Measurements from ENCODE around the gene NFATC2IP.

Gene NFATC2IP

GRCh38 chr16:28950648-28951409 lies at the start of gene NFATC2IP:
Gene NFATC2IP (plus strand): TSS chr16:28950937. CDS start chr16:28951012, 75 bp downstream.
- intact Hi-C loops (cut with DNase I): loop anchor here (2.0 to 5.0 kb wide), 3 partner anchors 26 to 399 kb away; partner anchors contain the start of genes RABEP2, SGF29 and SH2B1
- DNase-seq: peak; percentile 99 to 100 (median 100)

GRCh38 chr16:28901862-28902261 lies 48.9 kb upstream of the NFATC2IP start:
- intact Hi-C loops (cut with DNase I): no loop called here
- DNase-seq: no peak

DNA sequence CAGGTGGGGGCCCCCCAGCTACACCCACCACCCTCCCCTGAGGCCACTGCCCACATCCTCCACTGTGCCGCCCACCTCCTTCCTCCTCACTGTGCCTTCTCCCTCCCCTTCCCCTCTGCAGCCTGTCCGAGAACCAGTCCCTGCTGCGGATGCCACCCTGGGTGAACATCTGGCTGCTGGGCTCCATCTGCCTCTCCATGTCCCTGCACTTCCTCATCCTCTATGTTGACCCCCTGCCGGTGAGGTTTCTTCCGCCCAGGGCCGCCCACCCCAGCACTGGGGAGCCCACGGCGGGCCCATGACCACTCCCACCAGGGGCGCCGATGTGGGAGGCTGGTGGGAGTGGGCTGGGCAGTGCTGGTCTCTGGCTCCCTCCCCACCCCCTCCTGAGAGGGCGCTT lies 47.8 kb upstream of the NFATC2IP start:
- no peak for DNase-seq
- intact Hi-C loops (cut with DNase I): no loop called here

DNA sequence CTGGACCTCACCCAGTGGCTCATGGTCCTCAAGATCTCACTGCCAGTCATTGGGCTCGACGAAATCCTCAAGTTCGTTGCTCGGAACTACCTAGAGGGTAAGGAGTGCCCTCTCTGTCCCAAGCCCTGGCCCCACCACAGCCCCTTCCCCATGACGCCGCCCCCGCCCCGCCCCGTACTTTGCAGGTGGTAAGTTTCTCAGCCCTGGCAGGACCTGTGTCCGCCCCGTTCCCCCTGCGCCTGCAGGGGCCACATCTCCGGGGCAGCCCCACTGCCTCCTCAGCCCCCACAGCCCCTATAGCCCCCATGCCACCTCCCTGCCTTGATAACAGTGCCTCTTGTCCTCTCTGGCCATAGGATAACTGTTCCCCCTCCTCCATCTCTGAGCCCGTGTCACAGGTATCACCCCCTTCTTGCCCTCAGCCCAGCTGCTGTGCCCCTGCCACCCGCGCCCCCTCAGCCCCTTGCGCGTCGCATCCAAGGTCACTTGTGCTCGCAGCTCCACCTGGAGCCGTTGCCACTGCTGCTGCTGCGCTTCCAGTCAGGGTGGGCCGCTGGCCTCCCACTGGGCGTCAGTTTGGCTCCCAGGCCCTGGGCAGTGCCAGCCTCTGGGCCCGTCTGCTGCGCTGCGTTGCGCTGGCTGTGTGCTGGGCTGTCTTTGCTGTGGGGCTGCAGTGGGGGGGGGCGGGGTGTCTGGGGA lies 47.2 kb upstream of the NFATC2IP start:
- intact Hi-C loops (cut with DNase I): no loop called here
- DNase-seq: no peak

- intact Hi-C loops (cut with DNase I): no loop called here
- DNase-seq: no peak
Observed at GRCh38 chr16:28904363-28904762, 46.4 kb upstream of the NFATC2IP start.

- intact Hi-C loops (cut with DNase I): no loop called here
- no peak for DNase-seq
Observed at GRCh38 chr16:28904828-28905227, 45.9 kb upstream of the NFATC2IP start.

DNA sequence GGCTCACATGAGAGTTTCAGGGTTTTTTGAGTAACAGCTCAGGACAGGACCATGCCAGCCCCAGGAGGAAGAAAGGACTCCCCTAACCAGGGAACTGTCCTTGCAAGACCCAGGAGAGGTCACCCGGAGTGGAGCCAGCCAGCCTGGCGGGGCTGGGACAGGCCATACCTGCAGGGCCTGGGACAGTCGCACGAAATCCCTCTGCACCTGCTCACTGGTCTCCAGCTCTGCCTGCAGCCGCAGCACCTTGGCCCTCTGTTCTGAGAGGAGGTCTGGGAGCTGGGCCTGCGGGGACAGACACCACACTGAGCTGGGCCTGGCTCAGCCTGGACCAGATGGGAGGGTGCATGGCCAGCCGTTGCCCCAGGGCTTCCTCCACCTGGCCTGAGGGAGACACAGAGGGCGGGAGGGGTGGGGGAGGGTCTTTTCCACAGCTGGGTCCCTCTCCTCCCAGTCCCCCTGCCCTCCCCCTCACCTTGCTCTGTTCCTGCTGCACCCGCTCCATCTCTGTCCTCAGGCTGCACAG lies 45.4 kb upstream of the NFATC2IP start:
- DNase-seq: no peak
- intact Hi-C loops (cut with DNase I): no loop called here

GRCh38 chr16:28905800-28906372 lies 44.9 kb upstream of the NFATC2IP start:
- intact Hi-C loops (cut with DNase I): no loop called here
- no peak for DNase-seq

GRCh38 chr16:28910086-28911031 lies 40.4 kb upstream of the NFATC2IP start:
- DNase-seq: no peak
- intact Hi-C loops (cut with DNase I): no loop called here

GRCh38 chr16:28912558-28912957 lies 38.2 kb upstream of the NFATC2IP start:
- no peak for DNase-seq
- intact Hi-C loops (cut with DNase I): no loop called here

DNA sequence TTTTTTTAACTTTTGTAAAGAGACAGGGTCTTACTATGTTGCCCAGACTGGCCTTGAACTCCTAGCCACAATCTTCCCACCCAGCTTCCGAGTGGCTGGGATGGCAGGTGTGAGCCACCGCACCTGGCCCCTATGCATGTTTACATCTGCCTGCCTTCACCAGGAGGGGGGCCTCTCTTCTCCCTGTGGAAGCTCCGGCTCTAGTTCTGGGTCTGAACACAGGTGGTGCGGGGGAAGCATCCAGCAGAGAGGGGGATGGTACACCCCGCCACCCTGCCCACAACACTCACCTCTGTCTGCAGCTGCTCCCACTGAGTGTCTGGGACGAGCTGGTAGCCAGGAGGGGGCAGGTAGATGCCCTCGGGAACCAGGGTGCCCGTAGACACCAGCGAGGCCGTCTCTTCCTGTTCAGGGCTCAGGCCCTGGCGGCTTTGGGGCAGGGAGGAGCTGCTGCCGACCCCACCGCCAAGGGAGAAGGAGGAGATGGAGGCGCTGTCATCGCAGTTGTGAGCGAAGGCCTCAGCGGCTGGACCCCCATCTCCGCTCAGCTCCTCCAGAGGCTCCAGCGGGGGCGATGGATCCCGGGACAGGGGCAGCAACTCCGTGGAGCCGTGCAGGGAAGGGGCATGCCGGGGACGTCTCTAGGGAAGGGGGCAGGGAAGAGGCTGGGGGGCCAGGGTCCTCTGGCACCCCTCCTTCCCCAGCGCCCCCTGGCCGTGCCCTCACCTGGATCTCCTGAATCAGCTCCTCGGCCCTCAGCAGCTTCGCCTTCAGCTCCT lies 36.6 kb upstream of the NFATC2IP start:
- DNase-seq: no peak
- intact Hi-C loops (cut with DNase I): no loop called here

DNA sequence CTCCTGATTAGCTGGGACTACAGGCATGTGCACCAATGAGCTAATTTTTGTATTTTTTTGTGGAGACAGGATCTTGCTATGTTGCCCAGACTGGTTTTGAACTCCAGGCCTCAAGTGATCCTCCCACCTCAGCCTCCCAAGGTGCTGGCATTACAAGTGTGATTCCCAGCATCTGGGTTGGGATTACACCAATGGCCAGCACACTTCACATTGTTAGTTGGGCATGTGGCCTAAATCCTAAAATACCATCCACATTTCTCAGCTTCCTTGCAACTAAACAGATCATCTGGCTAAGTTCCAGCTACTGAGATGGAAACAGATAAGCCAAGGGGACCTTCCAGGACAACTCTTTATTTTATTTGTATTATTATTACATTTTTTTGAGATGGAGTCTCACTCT lies 35.6 kb upstream of the NFATC2IP start:
- intact Hi-C loops (cut with DNase I): no loop called here

DNA sequence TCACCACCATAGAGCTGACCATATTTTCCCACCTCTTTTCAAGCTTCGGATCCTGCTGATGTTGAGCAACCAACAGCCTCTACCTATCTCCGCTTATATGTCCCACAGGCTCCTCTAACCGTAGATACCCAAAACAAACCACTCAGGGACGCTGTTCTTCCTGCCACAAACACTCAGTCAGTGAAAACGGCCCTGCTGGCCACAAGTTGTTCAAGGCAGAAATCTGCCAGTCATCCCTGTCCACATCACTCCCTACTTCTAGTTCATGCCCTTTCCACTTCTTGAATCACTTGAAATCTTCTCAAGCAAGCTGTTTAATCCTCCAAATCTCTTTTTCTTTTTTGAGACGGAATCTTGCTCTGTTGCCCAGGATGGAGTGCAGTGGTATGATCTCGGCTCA lies 33.6 kb upstream of the NFATC2IP start:
- DNase-seq: no peak
- intact Hi-C loops (cut with DNase I): no loop called here

More for the DNA sequence above, 35.6 kb upstream of the NFATC2IP start:
- DNase-seq: no peak

DNA sequence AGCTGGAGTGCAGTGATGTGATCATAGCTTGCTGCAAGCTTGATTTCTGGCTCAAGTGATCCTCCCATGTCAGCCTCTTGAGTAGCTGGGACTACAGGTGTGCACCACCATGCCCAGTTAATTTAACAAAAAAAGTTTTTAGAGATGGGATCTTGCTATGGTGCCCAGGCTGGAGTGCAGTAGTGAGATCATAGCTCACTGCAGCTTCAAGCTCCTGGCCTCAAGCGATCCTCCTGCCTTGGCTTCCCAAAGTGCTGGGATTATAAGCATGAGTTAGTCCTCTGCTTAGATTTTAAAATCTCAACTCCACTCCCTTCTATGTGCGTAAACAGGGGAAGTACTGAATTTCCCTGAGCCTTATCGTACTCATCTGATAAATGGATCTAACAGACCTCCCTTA lies 32.0 kb upstream of the NFATC2IP start:
- intact Hi-C loops (cut with DNase I): no loop called here
- no peak for DNase-seq

GRCh38 chr16:28923231-28923587 lies 27.5 kb upstream of the NFATC2IP start:
- intact Hi-C loops (cut with DNase I): no loop called here
- DNase-seq: no peak

DNA sequence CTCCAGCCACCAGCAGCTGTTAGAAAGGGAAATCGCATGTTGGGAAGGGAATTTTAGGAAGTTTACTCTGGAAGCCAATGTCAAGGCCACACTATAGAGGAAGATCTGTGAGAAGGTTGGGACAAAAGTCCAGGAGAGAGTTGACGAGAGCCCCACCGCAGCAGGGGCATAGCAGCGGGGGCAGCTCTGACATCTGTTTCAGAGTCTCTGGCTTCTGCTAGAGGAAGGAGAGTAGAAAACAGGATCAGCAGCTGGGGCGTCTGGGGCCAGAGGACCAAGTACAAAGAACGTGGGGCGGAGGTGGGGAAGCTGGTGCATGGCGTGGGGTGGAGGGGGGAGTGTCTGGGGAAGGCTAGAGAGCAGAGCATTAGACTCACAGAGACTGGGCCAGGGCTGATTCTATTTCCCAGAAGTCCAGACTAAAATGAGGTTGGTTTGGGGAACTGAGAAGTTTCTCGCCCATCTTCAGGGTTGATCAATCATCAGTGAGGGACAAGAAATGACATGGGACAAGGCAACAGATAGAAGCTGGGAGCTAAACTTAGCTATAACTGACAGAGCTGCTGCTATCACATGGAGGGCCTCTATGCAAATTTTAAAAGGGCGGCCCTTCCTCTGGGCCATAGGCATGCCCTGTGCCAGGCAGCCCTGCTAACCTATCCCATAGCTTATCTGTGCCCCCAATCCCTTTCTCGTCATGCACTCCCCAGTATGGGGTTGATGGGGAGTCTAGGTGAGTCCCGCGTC lies 26.9 kb upstream of the NFATC2IP start:
- intact Hi-C loops (cut with DNase I): loop anchor here (2.0 kb wide), 1 partner anchor 27 kb away; the partner anchor contains the start of gene NFATC2IP
- peak in 1 of 10 donors; percentile 50 for DNase-seq

GRCh38 chr16:28924399-28924761 lies 26.4 kb upstream of the NFATC2IP start:
- intact Hi-C loops (cut with DNase I): loop anchor here (2.0 kb wide), 1 partner anchor 26 kb away; the partner anchor contains the start of gene NFATC2IP
- DNase-seq: no peak

GRCh38 chr16:28924762-28925385 lies 25.9 kb upstream of the NFATC2IP start, which contains the start of gene RABEP2:
Gene RABEP2 (minus strand): TSS chr16:28925238. CDS start chr16:28925163, 75 bp downstream.
- DNase-seq: peak; percentile 84 to 98 (median 89)
- intact Hi-C loops (cut with DNase I): loop anchor here (2.0 kb wide), 1 partner anchor 26 kb away; the partner anchor contains the start of gene NFATC2IP

Data from posterior cingulate gyrus (tissue), 11 donors.